ENCODE data around the gene RNF181. TPM values are rescaled to one million over a fixed set of nuclear protein-coding genes. Genes with fewer than 3 reads are reported as not detected.

The RNF181 gene
- total and polyA plus RNA-seq, 2 of the 13 experiments (the other 11 are each of a cell fraction or from before 2014, with no cell fraction given) = 224 to 578 TPM

- TF ChIP-seq ZNF547 (CRISPR knock-in tag; IDR thresholded peaks at IDR 0.05) (peak; percentile 85), RNF2 (conservative IDR thresholded peaks at IDR 0.05; ENCODE audit: low read depth) (no peak; the same call in 1 of the 2 replicates), THYN1 (CRISPR knock-in tag; IDR thresholded peaks at IDR 0.05; ENCODE audit: borderline replicate concordance, low read depth) (no peak), MTF1 (CRISPR knock-in tag; IDR thresholded peaks at IDR 0.05) (0 out of 2 replicates have a peak, but pooled peaks have one; percentile 77), CSRNP2 (CRISPR knock-in tag; conservative IDR thresholded peaks at IDR 0.05; ENCODE audit: low read depth) (no peak), CENPX (CRISPR knock-in tag; IDR thresholded peaks at IDR 0.05) (no peak), EZH2 (conservative IDR thresholded peaks at IDR 0.05; ENCODE audit: low read depth, low read length) (no peak), SP140L (CRISPR knock-in tag; IDR thresholded peaks at IDR 0.05; ENCODE audit: borderline replicate concordance) (peak; percentile 76; the same call in 1 of the 2 replicates), NFE2L1 (CRISPR knock-in tag; IDR thresholded peaks at IDR 0.05; ENCODE audit: borderline replicate concordance) (no peak), ZNF784 (CRISPR knock-in tag; IDR thresholded peaks at IDR 0.05; ENCODE audit: borderline replicate concordance) (no peak), ZNF609 (CRISPR knock-in tag; IDR thresholded peaks at IDR 0.05; ENCODE audit: borderline replicate concordance) (peak; percentile 74), ZNF335 (CRISPR knock-in tag; IDR thresholded peaks at IDR 0.05) (no peak), EHMT2 (IDR thresholded peaks at IDR 0.05; ENCODE audit: borderline replicate concordance, low read depth, low read length) (no peak), TGIF2 (CRISPR knock-in tag; IDR thresholded peaks at IDR 0.05) (no peak; the same call in 1 of the 2 replicates), AKAP8 (CRISPR knock-in tag; IDR thresholded peaks at IDR 0.05) (peak; percentile 95), TOE1 (CRISPR knock-in tag; IDR thresholded peaks at IDR 0.05) (peak; percentile 89; the same call in 1 of the 2 replicates), MXD1 (CRISPR knock-in tag; IDR thresholded peaks at IDR 0.05) (peak; percentile 95), IRF1 (CRISPR knock-in tag; IDR thresholded peaks at IDR 0.05; ENCODE audit: low read depth) (no peak), ZNF619 (CRISPR knock-in tag; IDR thresholded peaks at IDR 0.05) (no peak), TEF (CRISPR knock-in tag; IDR thresholded peaks at IDR 0.05) (no peak; the same call in 1 of the 2 replicates), ZBTB7A (CRISPR knock-in tag; IDR thresholded peaks at IDR 0.05) (peak; percentile 89)
Observed at GRCh38 chr2:85584354-85584856, 11.1 kb upstream of the RNF181 start, which contains the start of gene VAMP5 (continued).
